ENCODE results near the gene NFAT5.

DNA sequence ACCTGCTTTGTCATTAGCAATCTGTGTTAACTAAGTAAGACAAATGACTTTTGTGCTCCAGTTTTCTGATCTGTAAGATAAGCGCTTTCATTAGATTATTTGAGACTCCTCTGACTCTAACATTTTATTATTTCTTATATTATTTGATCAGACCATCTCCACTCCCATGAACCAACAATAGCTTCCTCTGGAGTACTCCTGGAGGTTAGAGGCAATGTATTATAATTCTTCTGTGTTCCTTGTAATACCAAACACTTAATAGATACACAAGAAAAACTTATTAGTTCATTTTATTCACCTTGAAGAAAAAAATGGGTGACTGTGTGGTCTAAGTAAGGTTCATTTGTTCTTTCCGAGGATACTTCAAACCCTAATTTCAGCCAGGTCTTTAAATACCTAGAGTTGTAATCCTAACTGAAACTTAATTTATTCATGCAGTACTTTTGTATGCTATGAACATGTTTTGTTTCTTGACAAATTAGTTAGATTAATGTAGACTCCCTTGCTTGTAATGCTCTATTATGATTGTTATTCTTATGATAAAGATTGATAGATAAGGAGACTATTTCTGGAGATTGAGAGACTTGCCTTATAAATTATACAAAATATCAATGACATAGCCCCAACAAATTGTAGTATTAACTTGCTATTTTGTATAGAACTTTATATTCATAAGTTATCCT lies 106.7 kb downstream of the NFAT5 start:
- TF ChIP-seq EZH2 (IDR thresholded peaks at IDR 0.05) (no peak), EZH2phosphoT487 (IDR thresholded peaks at IDR 0.05) (no peak)
- TF ChIP-seq, protein P1, sequence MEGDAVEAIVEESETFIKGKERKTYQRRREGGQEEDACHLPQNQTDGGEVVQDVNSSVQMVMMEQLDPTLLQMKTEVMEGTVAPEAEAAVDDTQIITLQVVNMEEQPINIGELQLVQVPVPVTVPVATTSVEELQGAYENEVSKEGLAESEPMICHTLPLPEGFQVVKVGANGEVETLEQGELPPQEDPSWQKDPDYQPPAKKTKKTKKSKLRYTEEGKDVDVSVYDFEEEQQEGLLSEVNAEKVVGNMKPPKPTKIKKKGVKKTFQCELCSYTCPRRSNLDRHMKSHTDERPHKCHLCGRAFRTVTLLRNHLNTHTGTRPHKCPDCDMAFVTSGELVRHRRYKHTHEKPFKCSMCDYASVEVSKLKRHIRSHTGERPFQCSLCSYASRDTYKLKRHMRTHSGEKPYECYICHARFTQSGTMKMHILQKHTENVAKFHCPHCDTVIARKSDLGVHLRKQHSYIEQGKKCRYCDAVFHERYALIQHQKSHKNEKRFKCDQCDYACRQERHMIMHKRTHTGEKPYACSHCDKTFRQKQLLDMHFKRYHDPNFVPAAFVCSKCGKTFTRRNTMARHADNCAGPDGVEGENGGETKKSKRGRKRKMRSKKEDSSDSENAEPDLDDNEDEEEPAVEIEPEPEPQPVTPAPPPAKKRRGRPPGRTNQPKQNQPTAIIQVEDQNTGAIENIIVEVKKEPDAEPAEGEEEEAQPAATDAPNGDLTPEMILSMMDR (IDR thresholded peaks at IDR 0.05) = no peak

All from neural progenitor cell (in vitro differentiated cells).